Mucosa of gallbladder (tissue), 1 donor: Measurements from ENCODE around the gene FBXO40. TPM values are rescaled to one million over a fixed set of nuclear protein-coding genes. Genes with fewer than 3 reads are reported as not detected.
A peak's percentile ranks its signal among the peaks of the same experiment; 100 is the strongest.
"Not testable (repeated sequence)": the region's sequence is repeated elsewhere in the genome, so short reads cannot be mapped to it uniquely, and the experiment has no call there.

Experiments
- DNase-seq: peaks from one replicate; pipeline ENCODE4 v3.0.0-alpha.2; 2020; ENCODE audit warnings: low spot score
- total RNA-seq: library from RNA; stranded (reverse); gene quantifications from one replicate; pipeline ENCODE4 v1.2.1, GENCODE V29; 2021
- donor health status: DM: no; HTN: no; CAD: no.

FBXO40 gene
- 0.03 TPM for total RNA-seq

GRCh38 chr3:121592856-121593702 lies at the start of gene FBXO40:
FBXO40 (plus strand) TSS chr3:121593379; CDS start chr3:121620576, 27,197 bp downstream.
- peak; percentile 12 for DNase-seq

GRCh38 chr3:121545049-121545573 lies 48.1 kb upstream of the FBXO40 start:
- DNase-seq = no peak

DNA sequence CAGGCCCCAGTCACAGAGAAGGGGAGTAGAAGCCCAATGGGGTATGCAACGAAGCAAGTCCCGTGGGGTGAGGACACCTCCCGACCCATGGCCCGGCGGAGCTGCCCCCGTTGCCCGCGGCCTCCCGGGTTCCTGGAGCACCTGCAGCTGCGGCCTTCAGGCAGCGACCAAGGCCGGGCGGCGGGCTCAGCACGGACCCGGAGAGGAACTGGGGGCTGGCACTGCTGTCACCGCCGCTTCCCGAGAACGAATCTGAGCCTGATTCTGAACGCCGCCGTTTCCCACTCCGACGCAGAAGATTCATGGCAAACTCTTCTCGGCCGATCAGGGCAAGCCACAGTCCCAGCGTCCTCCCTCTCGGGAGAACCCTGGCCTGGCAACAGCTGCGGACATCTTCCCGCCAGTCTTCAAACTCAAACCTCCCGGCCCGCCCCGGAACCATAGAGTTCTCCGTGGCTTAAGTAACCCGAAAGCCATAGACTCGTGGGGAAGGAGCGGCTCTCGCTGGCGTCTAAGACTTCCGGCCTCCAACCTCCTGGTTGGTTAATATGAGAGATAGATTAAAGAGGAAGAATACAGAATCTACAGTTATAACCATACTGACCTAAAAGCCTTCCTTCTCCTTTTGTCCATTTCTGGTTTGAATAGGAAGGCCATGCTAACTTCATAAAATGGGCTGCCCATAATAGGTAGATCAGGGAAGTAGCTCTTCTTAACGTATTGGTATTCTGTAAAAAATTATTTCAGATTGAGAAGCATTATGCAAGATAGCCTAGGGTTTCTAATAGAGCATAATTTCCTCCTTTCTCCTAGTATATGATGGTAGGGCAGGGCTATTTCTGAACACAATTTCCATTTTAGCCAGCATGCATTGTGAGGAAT lies 47.4 kb upstream of the FBXO40 start, which contains the start of gene POLQ:
Gene POLQ (minus strand): TSS at position 415 of the 882 bp plus-strand sequence. CDS start 111 bp downstream, at position 304.
- DNase-seq = peak; percentile 93

GRCh38 chr3:121552379-121552778 lies 40.8 kb upstream of the FBXO40 start:
- no peak for DNase-seq

GRCh38 chr3:121552797-121553196 lies 40.4 kb upstream of the FBXO40 start:
- DNase-seq = no peak

DNA sequence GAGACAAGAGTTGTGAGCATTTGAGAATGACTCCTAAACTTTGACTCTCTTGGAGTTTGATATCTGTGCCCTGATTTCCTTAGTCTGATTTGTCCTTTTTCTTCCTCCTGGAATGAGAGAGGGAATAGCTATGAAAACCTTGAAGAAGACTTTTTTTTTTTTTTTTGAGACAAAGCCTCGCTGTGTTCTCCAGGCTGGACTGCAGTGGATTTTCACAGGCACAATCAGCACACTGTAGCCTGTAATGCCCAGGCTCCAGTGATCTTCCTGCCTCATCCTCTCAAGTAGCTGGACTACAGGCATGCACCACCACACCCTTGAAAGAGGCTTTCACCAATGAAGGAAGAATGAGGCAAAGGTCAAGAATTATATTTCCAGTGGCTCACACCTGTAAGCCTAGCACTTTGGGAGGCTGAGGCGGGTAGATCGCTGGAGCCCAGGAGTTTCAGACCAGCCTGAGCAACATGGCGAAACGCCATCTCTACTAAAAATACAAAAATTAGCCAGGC lies 35.7 kb upstream of the FBXO40 start:
- no peak for DNase-seq

DNA sequence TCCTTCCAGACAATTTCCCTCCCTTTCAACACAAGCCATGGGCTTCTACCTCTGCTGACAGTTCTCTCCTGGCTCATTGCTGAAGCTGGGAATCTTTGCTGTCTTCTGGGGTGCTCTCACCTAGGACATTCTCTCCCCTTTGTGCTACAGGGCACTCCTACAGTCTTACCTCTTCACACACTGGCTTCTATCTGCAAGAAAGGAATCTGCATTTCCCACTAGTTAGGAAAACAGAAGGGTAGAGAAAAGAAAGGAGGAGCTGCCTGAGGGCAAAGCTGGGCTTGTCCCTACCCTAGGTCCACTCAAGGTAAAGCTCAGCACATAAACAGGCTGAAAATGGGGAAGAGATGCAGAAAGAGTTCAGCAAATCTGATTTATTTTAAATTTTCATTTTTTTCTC lies 31.0 kb upstream of the FBXO40 start:
- no peak for DNase-seq

DNA sequence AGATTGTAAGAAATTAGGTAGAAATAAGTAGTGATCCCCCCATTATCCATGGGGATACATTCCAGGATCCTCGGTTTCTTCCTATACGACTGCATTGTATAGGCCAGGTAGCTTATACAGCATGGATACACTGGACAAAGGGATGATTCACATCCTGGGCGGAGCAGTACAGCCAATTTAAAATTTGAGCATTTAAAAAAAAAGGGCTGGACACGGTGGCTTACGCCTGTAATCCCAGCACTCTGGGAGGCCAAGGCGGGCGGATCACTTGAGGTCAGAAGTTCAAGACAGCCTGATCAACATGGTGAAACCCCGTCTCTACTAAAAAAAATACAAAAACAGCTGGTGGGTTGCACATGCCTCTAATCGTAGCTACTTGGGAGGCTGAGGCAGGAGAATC lies 26.4 kb upstream of the FBXO40 start:
- no peak for DNase-seq

GRCh38 chr3:121567649-121568048 lies 25.5 kb upstream of the FBXO40 start, which contains the start of gene ARGFX:
ARGFX (plus strand) TSS chr3:121567949; CDS start chr3:121570714, 2,765 bp downstream.
- DNase-seq = no peak

DNA sequence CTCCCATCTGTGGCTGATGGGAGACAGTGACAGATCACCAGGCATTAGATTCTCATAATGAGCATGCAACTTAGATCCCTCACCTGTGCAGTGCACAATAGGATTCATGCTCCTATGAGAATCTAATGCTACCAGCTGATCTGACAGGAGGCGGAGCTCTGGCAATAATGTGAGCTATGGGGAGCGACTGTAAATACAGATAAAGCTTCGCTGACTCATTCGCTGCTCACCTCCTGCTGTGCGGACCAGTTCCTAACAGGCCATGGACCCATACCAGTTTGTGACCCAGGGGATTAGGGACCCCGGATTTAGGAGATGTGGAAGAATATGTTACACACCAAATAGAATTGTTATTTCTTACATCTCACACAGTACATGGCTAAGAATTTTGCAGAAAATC lies 18.7 kb upstream of the FBXO40 start:
- peak; percentile 66 for DNase-seq

DNA sequence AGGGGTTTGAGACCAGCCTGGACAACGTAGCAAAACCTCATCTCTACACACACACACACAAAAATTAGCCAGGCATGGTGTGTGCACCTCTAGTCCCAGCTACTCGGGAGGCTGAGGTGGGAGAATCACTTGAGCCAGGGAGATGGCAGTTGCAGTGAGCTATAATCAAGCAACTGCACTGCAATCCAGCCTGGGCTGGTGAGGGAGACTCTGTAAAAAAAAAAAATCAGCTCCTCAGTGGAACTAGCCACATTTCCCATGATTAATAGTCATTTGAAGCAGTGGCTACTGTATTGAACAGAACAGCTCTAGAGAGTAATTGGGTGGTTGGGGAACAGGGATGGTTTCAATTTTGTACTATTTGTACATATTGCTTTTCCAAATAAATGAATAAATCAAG lies 11.5 kb upstream of the FBXO40 start:
- DNase-seq = no peak

GRCh38 chr3:121584418-121584817 lies 8.8 kb upstream of the FBXO40 start:
- DNase-seq = no peak

DNA sequence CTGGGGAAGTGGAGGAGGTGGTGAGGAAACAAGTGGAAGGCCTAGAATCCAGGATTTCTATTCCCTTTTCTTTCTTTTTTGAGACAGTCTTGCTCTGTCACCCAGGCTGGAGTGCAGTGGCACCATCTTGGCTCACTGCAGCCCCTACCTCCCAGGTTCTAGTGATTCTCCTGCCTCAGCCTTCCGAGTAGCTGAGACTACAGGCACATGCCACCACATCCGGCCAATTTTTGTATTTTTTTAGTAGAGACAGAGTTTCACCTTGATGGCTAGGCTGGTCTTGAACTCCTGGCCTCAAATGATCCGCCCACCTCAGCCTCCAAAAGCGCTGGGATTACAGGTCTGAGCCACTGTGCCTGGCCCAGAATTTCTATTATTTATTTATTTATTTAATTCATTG lies 627 bp downstream of the FBXO40 start:
- not testable (repeated sequence) for DNase-seq

DNA sequence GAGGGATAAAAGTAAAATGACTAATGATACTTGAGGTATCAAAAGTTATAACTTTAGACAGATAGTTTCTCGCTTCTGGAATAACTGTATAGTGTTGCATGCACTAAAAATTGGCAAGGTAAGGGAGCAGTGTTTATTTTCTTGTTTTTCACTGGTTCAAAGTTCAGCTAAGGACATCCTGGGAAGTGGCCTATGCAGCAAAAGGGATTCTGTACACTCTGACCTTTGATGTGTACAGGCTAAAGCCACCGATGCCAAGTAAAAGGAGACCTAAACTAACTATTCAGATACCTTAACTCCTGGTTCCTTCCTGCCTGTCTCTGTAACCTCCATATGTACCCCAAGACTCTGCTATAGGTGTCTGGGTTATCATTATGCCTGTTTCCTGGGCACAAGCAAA lies 1.7 kb downstream of the FBXO40 start:
- DNase-seq = no peak

DNA sequence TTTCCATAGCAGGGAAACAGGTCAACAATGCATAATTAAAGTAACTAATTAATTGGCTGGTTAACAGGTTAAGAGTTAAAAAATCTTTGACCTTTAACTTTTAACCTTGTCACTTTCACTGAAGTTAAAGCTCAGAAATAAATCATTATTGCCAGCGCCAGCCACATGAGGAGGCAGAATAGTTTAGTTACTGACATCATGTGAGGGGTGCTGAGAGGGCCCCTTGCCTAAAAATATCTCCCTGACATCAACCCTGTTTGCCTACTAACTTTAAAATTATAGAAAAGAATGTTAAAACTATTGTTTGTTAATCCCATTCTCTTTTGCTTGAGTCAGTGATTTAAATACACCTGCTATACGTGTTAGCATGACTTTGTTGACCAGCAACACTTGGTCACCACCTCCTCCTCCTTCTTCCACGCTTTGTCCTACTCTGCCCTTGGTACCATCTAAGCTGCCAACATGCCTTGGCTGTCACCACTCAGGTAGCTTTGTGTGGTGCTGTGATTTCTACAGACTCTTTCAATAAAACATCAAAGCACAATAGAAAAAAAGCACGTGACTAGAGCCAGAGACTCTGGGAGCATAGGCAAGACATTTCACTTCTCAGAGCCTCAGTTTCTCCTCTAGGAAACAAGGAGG lies 2.7 kb downstream of the FBXO40 start:
- DNase-seq = no peak

GRCh38 chr3:121598564-121598963 lies 5.4 kb downstream of the FBXO40 start:
- no peak for DNase-seq

DNA sequence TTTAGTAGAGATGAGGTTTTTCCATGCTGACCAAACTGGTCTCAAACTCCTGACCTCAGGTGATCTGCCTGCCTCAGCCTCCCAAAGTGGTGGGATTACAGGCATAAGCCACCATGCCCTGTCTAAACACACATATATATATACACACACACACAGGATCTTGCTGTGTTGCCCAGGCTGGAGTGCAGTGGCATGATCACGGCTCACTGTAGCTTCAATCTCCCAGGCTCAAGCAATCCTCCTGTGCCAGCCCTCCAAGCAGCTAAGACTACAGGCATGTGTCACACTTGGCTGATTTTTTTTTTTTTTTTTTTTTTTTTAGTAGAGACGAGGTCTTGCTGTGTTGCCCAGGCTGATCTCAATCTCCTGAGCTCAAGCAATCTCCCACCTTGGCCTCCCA lies 6.7 kb downstream of the FBXO40 start:
- not testable (repeated sequence) for DNase-seq

DNA sequence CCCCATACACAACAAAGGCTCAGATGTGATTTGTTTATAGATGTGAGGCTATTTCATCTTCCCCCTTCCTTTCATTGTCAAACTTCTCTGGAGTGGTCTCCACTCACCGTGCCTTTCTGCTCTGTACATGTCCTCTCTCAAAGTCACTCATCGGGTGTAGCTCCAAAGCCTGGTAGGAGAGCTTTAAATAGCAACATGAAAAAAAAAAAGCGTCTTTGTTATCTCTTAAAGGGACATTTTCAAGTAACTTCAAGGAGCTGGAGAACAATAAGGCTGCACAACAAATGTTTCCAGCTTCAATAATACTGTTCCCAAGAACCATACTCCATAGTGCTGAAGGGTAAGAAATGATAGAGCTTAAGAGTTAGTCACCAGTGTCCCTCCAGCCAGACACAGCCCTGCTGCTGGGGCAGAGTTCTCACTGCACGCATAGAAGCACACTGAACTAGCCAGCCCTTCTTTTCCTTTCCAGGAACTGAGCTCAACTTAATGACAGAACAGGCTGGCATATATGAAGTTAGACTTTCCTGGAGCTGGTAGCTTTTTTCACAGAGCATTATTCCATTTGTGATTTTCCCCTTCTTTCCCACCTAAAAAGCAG lies 8.1 kb downstream of the FBXO40 start:
- DNase-seq = no peak

GRCh38 chr3:121604759-121605158 lies 11.6 kb downstream of the FBXO40 start:
- DNase-seq = no peak

GRCh38 chr3:121606106-121606505 lies 12.9 kb downstream of the FBXO40 start:
- DNase-seq = no peak

DNA sequence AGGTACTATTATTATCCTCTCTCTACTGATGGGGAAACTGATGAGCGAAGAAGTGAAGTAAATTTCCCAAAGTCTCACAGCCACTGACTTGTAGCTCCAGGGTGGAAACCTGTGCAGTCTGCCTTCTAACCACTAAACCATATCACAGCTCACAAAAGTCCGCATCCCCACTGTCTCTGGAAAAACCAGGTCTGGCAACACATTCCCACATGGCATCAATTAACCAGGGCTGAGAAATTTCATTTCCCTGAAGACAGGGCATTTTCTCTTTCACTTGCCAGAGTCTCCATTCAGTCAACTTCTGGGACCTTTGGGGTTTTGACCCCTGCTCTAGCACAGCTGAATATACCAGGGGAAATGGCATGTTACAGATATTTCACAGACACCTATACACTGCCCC lies 26.5 kb downstream of the FBXO40 start:
- DNase-seq = no peak
